GM23338 (cell line): ENCODE results near the gene NRGN. TPM values are rescaled to one million over a fixed set of nuclear protein-coding genes. Genes with fewer than 3 reads are reported as not detected.

Experiments
- ATAC-seq: fragments of 200-7000 bp; cut with Tn5 transposase; 3 replicates; pipeline ENCODE4 v1.9.1; 2020
- DNase-seq: peaks from one replicate; pipeline ENCODE4 v3.0.0-alpha.2; 2015; ENCODE audit warnings: low spot score
- H2AFZ ChIP-seq: fragments of 200-600 bp; sonication (generic); 2 replicates; pipeline ENCODE4 v1.8.0; 2016; ENCODE audit warnings: antibody characterized with exemption, mild to moderate bottlenecking, moderate library complexity
- H3F3A ChIP-seq: fragments of 200-600 bp; sonication (generic); replicated peaks from 2 replicates; pipeline ENCODE4 v1.8.0; 2017; ENCODE audit warnings: antibody characterized with exemption, mixed run types, low read depth
- H3K27ac ChIP-seq: fragments of 200-600 bp; sonication (generic); 2 replicates; pipeline ENCODE4 v1.6.1; 2016; ENCODE audit warnings: low read depth
- H3K27me3 ChIP-seq: fragments of 200-600 bp; sonication (generic); 2 replicates; pipeline ENCODE4 v1.8.0; 2016; ENCODE audit warnings: mild to moderate bottlenecking, mixed run types, moderate library complexity; ENCODE audit not compliant: insufficient read depth
- H3K36me3 ChIP-seq: fragments of 200-600 bp; sonication (generic); 2 replicates; pipeline ENCODE4 v1.8.0; 2016; ENCODE audit warnings: mild to moderate bottlenecking; ENCODE audit not compliant: insufficient read depth
- H3K4me1 ChIP-seq: fragments of 200-600 bp; sonication (generic); 2 replicates; pipeline ENCODE4 v1.8.0; 2016; ENCODE audit warnings: mild to moderate bottlenecking, moderate library complexity; ENCODE audit not compliant: insufficient read depth
- H3K4me2 ChIP-seq: fragments of 200-600 bp; sonication (generic); 2 replicates; pipeline ENCODE4 v1.7.1; 2017; ENCODE audit warnings: mixed run types
- H3K4me3 ChIP-seq: fragments of 200-600 bp; sonication (generic); 2 replicates; pipeline ENCODE4 v1.6.1; 2016; ENCODE audit warnings: mixed run types
- H3K79me2 ChIP-seq: fragments of 200-600 bp; sonication (generic); replicated peaks from 2 replicates; pipeline ENCODE4 v1.8.0; 2017; ENCODE audit warnings: mild to moderate bottlenecking; ENCODE audit not compliant: insufficient read depth
- H3K9me2 ChIP-seq: fragments of 200-600 bp; sonication (generic); 2 replicates; pipeline ENCODE4 v1.8.0; 2017; ENCODE audit not compliant: insufficient read depth
- H4K20me1 ChIP-seq: fragments of 200-600 bp; sonication (generic); replicated peaks from 2 replicates; pipeline ENCODE4 v1.8.0; 2017; ENCODE audit warnings: mild to moderate bottlenecking; ENCODE audit not compliant: insufficient read depth
- H3K27ac Mint-ChIP-seq: 2 replicates; pipeline ENCODE4 v1.8.0; 2020; ENCODE audit warnings: inconsistent platforms, mild to moderate bottlenecking, moderate library complexity, mixed read lengths
- H3K27me3 Mint-ChIP-seq: 3 replicates; pipeline ENCODE4 v1.8.0; 2022; ENCODE audit warnings: low read depth, mild to moderate bottlenecking, moderate library complexity, mixed read lengths, inconsistent platforms; ENCODE audit not compliant: insufficient read depth, poor library complexity
- H3K36me3 Mint-ChIP-seq: 3 replicates; pipeline ENCODE4 v1.8.0; 2021; ENCODE audit warnings: low read depth, mild to moderate bottlenecking, inconsistent platforms, moderate library complexity, mixed read lengths
- H3K4me1 Mint-ChIP-seq: 3 replicates; pipeline ENCODE4 v1.8.0; 2020; ENCODE audit warnings: mild to moderate bottlenecking, inconsistent platforms, mixed read lengths
- H3K4me3 Mint-ChIP-seq: 3 replicates; pipeline ENCODE4 v1.8.0; 2021; ENCODE audit warnings: moderate library complexity, mild to moderate bottlenecking, inconsistent platforms, mixed read lengths
- H3K9me3 Mint-ChIP-seq: 3 replicates; pipeline ENCODE4 v1.8.0; 2020; ENCODE audit warnings: moderate library complexity, mild to moderate bottlenecking, inconsistent platforms, mixed read lengths
- CREB1 ChIP-seq: fragments of 250-450 bp; sonication (Bioruptor Pico); IDR thresholded peaks from 2 replicates; pipeline ENCODE4 v1.5.0; 2020; ENCODE audit warnings: low read depth, mild to moderate bottlenecking, moderate library complexity
- EZH2phosphoT487 ChIP-seq: fragments of 200-600 bp; sonication (generic); IDR thresholded peaks from one replicate; pipeline ENCODE4 v1.8.1; 2018; ENCODE audit warnings: antibody characterized with exemption; ENCODE audit not compliant: unreplicated experiment
- JUNB ChIP-seq: IDR thresholded peaks from one replicate; pipeline ENCODE4 v1.6.1; 2016; ENCODE audit warnings: antibody characterized with exemption; ENCODE audit not compliant: unreplicated experiment
- NANOG ChIP-seq: IDR thresholded peaks from 2 replicates; pipeline ENCODE4 v1.6.1; 2016; ENCODE audit warnings: antibody characterized with exemption, borderline replicate concordance
- POLR2AphosphoS5 ChIP-seq: IDR thresholded peaks from 2 replicates; pipeline ENCODE4 v1.6.1; 2016; ENCODE audit warnings: antibody characterized with exemption, low read depth
- polyA plus RNA-seq: library from polyadenylated mRNA; unstranded; fragments of >200 nt; fragmentation: Nextera tagmentation; extraction: Ambion mirVana; gene quantifications from 2 replicates; pipeline ENCODE4 v1.2.1, GENCODE V29; 2016
- total RNA-seq: library from RNA; depleted of rRNA; stranded (reverse); fragments of >200 nt; shearing (Covaris generic); gene quantifications from 2 replicates; pipeline ENCODE4 v1.2.3, GENCODE V29; 2014
- TF ChIP-seq, protein P1 (sequence below), 2 experiments: fragments of 200-600 bp in 1 of 2; sonication (generic) in 1 of 2; conservative IDR thresholded peaks; 2 replicates each; pipeline versions ENCODE4 v1.5.1 to v1.6.1; 2016 to 2017; ENCODE audit warnings: antibody characterized with exemption in 2 of 2, low read depth in 2 of 2, mild to moderate bottlenecking in 2 of 2, moderate library complexity in 1 of 2
- TF ChIP-seq, protein P2 (sequence below): IDR thresholded peaks from one replicate; pipeline ENCODE4 v1.6.1; 2018; ENCODE audit warnings: antibody characterized with exemption; ENCODE audit not compliant: unreplicated experiment
- TF ChIP-seq, protein P3 (sequence below): IDR thresholded peaks from 2 replicates; pipeline ENCODE4 v1.6.1; 2016; ENCODE audit warnings: antibody characterized with exemption
- TF ChIP-seq, protein P4 (sequence below): fragments of 250-450 bp; sonication (Bioruptor Pico); IDR thresholded peaks from 2 replicates; pipeline ENCODE4 v1.5.0; 2020; ENCODE audit warnings: mild to moderate bottlenecking, moderate library complexity

NRGN gene
- total and polyA plus RNA-seq, 2 experiments from 2014 or later: 0.24 to 0.61 TPM

DNA sequence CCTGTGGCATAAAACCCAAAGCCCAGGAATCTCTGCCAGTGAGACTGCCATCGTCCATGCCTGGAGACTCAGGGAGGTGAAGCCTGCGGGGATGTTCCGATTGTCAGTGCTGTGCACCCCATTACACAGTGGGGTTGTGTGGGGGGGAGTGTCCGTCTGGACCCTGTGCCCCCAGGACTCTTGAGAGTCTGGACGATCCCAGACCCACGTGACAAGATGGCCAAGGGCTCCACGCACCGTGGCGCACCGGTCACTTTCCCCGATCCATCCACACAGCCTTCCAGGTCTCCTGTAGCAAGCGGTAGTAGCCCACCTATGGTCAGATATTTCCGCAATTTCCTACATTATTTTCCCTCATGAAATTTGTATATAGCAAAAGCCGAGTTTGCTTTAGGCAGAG is 20.9 kb upstream of the NRGN start (continued):
- TF ChIP-seq, protein P1, sequence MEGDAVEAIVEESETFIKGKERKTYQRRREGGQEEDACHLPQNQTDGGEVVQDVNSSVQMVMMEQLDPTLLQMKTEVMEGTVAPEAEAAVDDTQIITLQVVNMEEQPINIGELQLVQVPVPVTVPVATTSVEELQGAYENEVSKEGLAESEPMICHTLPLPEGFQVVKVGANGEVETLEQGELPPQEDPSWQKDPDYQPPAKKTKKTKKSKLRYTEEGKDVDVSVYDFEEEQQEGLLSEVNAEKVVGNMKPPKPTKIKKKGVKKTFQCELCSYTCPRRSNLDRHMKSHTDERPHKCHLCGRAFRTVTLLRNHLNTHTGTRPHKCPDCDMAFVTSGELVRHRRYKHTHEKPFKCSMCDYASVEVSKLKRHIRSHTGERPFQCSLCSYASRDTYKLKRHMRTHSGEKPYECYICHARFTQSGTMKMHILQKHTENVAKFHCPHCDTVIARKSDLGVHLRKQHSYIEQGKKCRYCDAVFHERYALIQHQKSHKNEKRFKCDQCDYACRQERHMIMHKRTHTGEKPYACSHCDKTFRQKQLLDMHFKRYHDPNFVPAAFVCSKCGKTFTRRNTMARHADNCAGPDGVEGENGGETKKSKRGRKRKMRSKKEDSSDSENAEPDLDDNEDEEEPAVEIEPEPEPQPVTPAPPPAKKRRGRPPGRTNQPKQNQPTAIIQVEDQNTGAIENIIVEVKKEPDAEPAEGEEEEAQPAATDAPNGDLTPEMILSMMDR (conservative IDR thresholded peaks at IDR 0.05; ENCODE audit: low read depth in 2 of 2): no peak
- TF ChIP-seq POLR2AphosphoS5: no peak

DNA sequence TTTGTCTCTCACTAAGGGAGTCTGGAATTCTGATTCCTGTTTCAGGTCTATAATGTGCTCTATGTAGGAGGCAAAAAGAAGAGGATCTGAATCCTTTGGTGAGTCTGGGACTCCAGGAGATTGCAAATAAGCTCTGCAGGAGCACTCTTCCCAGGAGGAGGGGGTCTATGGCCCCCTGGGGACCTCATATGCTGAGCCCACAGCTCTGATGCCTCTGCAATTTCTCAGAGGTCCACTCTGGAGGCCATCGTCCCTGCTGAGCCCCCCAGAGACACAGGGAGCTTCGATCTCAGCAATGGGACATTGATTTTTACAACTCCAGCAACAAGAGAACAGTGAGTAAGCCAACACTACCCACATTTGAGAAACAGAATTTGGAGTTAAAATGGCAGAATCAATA is 20.2 kb upstream of the NRGN start:
- peaks cover 20% of the 10 kb centered on the region; the same call in 1 of the 2 replicates for H3K4me1 ChIP-seq
- no peak for DNase-seq
- TF ChIP-seq, protein P2, sequence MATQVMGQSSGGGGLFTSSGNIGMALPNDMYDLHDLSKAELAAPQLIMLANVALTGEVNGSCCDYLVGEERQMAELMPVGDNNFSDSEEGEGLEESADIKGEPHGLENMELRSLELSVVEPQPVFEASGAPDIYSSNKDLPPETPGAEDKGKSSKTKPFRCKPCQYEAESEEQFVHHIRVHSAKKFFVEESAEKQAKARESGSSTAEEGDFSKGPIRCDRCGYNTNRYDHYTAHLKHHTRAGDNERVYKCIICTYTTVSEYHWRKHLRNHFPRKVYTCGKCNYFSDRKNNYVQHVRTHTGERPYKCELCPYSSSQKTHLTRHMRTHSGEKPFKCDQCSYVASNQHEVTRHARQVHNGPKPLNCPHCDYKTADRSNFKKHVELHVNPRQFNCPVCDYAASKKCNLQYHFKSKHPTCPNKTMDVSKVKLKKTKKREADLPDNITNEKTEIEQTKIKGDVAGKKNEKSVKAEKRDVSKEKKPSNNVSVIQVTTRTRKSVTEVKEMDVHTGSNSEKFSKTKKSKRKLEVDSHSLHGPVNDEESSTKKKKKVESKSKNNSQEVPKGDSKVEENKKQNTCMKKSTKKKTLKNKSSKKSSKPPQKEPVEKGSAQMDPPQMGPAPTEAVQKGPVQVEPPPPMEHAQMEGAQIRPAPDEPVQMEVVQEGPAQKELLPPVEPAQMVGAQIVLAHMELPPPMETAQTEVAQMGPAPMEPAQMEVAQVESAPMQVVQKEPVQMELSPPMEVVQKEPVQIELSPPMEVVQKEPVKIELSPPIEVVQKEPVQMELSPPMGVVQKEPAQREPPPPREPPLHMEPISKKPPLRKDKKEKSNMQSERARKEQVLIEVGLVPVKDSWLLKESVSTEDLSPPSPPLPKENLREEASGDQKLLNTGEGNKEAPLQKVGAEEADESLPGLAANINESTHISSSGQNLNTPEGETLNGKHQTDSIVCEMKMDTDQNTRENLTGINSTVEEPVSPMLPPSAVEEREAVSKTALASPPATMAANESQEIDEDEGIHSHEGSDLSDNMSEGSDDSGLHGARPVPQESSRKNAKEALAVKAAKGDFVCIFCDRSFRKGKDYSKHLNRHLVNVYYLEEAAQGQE: no peak
- TF ChIP-seq NANOG: no peak
- TF ChIP-seq EZH2phosphoT487: no peak
- TF ChIP-seq, protein P3, sequence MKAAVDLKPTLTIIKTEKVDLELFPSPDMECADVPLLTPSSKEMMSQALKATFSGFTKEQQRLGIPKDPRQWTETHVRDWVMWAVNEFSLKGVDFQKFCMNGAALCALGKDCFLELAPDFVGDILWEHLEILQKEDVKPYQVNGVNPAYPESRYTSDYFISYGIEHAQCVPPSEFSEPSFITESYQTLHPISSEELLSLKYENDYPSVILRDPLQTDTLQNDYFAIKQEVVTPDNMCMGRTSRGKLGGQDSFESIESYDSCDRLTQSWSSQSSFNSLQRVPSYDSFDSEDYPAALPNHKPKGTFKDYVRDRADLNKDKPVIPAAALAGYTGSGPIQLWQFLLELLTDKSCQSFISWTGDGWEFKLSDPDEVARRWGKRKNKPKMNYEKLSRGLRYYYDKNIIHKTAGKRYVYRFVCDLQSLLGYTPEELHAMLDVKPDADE: no peak
- TF ChIP-seq CREB1 (CRISPR knock-in tag): no peak
- TF ChIP-seq JUNB: no peak
- no peak for TF ChIP-seq POLR2AphosphoS5
- TF ChIP-seq, protein P1 (conservative IDR thresholded peaks at IDR 0.05; ENCODE audit: low read depth in 2 of 2): no peak
- TF ChIP-seq, protein P4, sequence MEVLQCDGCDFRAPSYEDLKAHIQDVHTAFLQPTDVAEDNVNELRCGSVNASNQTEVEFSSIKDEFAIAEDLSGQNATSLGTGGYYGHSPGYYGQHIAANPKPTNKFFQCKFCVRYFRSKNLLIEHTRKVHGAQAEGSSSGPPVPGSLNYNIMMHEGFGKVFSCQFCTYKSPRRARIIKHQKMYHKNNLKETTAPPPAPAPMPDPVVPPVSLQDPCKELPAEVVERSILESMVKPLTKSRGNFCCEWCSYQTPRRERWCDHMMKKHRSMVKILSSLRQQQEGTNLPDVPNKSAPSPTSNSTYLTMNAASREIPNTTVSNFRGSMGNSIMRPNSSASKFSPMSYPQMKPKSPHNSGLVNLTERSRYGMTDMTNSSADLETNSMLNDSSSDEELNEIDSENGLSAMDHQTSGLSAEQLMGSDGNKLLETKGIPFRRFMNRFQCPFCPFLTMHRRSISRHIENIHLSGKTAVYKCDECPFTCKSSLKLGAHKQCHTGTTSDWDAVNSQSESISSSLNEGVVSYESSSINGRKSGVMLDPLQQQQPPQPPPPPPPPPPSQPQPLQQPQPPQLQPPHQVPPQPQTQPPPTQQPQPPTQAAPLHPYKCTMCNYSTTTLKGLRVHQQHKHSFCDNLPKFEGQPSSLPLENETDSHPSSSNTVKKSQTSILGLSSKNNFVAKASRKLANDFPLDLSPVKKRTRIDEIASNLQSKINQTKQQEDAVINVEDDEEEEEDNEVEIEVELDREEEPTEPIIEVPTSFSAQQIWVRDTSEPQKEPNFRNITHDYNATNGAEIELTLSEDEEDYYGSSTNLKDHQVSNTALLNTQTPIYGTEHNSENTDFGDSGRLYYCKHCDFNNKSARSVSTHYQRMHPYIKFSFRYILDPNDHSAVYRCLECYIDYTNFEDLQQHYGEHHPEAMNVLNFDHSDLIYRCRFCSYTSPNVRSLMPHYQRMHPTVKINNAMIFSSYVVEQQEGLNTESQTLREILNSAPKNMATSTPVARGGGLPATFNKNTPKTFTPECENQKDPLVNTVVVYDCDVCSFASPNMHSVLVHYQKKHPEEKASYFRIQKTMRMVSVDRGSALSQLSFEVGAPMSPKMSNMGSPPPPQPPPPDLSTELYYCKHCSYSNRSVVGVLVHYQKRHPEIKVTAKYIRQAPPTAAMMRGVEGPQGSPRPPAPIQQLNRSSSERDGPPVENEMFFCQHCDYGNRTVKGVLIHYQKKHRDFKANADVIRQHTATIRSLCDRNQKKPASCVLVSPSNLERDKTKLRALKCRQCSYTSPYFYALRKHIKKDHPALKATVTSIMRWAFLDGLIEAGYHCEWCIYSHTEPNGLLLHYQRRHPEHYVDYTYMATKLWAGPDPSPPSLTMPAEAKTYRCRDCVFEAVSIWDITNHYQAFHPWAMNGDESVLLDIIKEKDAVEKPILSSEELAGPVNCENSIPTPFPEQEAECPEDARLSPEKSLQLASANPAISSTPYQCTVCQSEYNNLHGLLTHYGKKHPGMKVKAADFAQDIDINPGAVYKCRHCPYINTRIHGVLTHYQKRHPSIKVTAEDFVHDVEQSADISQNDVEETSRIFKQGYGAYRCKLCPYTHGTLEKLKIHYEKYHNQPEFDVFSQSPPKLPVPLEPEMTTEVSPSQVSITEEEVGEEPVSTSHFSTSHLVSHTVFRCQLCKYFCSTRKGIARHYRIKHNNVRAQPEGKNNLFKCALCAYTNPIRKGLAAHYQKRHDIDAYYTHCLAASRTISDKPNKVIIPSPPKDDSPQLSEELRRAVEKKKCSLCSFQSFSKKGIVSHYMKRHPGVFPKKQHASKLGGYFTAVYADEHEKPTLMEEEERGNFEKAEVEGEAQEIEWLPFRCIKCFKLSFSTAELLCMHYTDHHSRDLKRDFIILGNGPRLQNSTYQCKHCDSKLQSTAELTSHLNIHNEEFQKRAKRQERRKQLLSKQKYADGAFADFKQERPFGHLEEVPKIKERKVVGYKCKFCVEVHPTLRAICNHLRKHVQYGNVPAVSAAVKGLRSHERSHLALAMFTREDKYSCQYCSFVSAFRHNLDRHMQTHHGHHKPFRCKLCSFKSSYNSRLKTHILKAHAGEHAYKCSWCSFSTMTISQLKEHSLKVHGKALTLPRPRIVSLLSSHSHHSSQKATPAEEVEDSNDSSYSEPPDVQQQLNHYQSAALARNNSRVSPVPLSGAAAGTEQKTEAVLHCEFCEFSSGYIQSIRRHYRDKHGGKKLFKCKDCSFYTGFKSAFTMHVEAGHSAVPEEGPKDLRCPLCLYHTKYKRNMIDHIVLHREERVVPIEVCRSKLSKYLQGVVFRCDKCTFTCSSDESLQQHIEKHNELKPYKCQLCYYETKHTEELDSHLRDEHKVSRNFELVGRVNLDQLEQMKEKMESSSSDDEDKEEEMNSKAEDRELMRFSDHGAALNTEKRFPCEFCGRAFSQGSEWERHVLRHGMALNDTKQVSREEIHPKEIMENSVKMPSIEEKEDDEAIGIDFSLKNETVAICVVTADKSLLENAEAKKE (CRISPR knock-in tag): no peak
- Mint-ChIP-seq H3K4me3 (no peak overlapping the region), H3K4me1 (peaks cover 45% of the 10 kb centered on the region), H3K27ac (no peak overlapping the region), H3K27me3 (peaks cover 85% of the 10 kb centered on the region), H3K36me3 (no peaks in the 10 kb centered on the region), H3K9me3 (no peaks in the 10 kb centered on the region)
- H4K20me1 ChIP-seq: no peaks in the 10 kb centered on the region; the same call in none of the 2 replicates
- no peak overlapping the region for H3K27ac ChIP-seq
- no peaks in the 10 kb centered on the region for H3K36me3 ChIP-seq
- H2AFZ ChIP-seq: no peak overlapping the region
- no peaks in the 10 kb centered on the region for H3K79me2 ChIP-seq
- no peaks in the 10 kb centered on the region for H3F3A ChIP-seq
- peaks cover 100% of the 10 kb centered on the region for H3K27me3 ChIP-seq
- no peak overlapping the region for H3K4me2 ChIP-seq
- H3K4me3 ChIP-seq: 0 out of 2 replicates have a peak overlapping the region, but pooled peaks have one; percentile 76
- no peaks in the 10 kb centered on the region for H3K9me2 ChIP-seq
- no peak for ATAC-seq
